Ishikawa (cell line): ENCODE results near the gene SOWAHB.

Experiments
- CEBPB ChIP-seq: IDR thresholded peaks from 2 replicates; pipeline ENCODE4 v1.6.1; 2012
- CREB1 ChIP-seq: IDR thresholded peaks from 2 replicates; pipeline ENCODE4 v1.6.1; 2012; ENCODE audit warnings: low read depth
- EGR1 ChIP-seq: IDR thresholded peaks from 2 replicates; pipeline ENCODE4 v1.6.1; 2012
- EP300 ChIP-seq: IDR thresholded peaks from 2 replicates; pipeline ENCODE4 v1.6.1; 2012; ENCODE audit warnings: borderline replicate concordance
- FOXM1 ChIP-seq: IDR thresholded peaks from 2 replicates; pipeline ENCODE4 v1.6.1; 2012; ENCODE audit warnings: low read depth, borderline replicate concordance
- RAD21 ChIP-seq: IDR thresholded peaks from 2 replicates; pipeline ENCODE4 v1.6.1; 2012; ENCODE audit warnings: low read depth
- TAF1 ChIP-seq: IDR thresholded peaks from 2 replicates; pipeline ENCODE4 v1.6.1; 2012; ENCODE audit warnings: low read depth, mild to moderate bottlenecking
- YY1 ChIP-seq: IDR thresholded peaks from 2 replicates; pipeline ENCODE4 v1.6.1; 2012; ENCODE audit warnings: low read depth
- ZBTB7A ChIP-seq: IDR thresholded peaks from 2 replicates; pipeline ENCODE4 v1.6.1; 2012; ENCODE audit warnings: low read depth
- TF ChIP-seq, protein P1 (sequence below): IDR thresholded peaks from 2 replicates; pipeline ENCODE4 v1.6.1; 2012; ENCODE audit warnings: low read depth, mild to moderate bottlenecking
- TF ChIP-seq, protein P2 (sequence below): IDR thresholded peaks from 2 replicates; pipeline ENCODE4 v1.6.1; 2012
- TF ChIP-seq, protein P3 (sequence below): IDR thresholded peaks from 2 replicates; pipeline ENCODE4 v1.6.1; 2012

DNA sequence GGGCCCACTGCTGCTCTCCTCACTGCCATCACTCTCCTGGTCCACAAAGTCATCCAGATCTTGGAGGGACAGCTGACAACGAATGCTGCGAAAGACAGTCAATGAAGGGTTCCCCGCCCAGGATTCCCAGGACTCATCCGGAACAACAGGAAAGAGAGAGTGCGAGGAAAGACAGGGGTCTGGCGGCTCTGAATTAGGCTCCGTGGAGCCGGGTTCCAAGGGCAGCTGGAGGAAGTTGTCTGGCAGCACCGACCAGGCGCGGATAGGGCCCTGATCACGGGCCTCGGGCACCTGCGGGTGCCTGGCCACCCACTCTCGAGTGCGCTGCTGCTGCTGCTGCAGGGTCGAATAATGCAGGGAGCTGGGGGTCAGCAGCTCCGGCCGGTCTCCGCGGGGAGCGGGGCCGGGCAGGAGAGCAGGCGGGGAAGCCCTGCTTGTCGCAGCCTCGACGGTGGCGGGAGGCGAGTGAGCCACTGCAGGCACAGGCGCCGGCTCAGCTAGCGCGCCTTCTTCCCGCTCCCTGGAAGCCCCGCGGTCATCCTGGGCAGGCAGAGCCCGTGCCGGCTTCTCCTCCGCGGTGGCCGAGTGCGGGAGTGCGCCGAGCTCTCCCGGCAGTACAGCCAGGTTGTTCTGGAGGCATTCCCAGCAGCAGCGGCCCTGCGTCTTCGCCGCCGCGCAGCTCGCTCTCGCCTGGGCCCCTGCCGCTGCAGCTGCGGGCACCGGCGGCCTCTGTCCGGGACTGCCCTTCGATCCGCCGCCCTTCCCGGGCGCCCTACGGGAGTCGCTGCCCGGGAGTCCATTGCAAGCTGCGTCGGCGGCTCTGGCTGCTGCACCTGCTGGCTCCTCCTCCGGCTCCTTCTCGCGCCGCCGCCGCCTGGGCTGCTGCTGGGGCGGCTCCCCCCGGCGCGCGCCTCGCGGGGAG is 1.1 kb downstream of the SOWAHB start:
- TF ChIP-seq EP300 (no peak), CEBPB (no peak), RAD21 (no peak), EGR1 (no peak), TAF1 (peak; percentile 46; the same call in 1 of the 2 replicates), FOXM1 (no peak), CREB1 (peak; percentile 11; the same call in 1 of the 2 replicates), YY1 (peak; percentile 14; the same call in 1 of the 2 replicates), ZBTB7A (0 out of 2 replicates have a peak, but pooled peaks have one; percentile 5)
- TF ChIP-seq, protein P1, sequence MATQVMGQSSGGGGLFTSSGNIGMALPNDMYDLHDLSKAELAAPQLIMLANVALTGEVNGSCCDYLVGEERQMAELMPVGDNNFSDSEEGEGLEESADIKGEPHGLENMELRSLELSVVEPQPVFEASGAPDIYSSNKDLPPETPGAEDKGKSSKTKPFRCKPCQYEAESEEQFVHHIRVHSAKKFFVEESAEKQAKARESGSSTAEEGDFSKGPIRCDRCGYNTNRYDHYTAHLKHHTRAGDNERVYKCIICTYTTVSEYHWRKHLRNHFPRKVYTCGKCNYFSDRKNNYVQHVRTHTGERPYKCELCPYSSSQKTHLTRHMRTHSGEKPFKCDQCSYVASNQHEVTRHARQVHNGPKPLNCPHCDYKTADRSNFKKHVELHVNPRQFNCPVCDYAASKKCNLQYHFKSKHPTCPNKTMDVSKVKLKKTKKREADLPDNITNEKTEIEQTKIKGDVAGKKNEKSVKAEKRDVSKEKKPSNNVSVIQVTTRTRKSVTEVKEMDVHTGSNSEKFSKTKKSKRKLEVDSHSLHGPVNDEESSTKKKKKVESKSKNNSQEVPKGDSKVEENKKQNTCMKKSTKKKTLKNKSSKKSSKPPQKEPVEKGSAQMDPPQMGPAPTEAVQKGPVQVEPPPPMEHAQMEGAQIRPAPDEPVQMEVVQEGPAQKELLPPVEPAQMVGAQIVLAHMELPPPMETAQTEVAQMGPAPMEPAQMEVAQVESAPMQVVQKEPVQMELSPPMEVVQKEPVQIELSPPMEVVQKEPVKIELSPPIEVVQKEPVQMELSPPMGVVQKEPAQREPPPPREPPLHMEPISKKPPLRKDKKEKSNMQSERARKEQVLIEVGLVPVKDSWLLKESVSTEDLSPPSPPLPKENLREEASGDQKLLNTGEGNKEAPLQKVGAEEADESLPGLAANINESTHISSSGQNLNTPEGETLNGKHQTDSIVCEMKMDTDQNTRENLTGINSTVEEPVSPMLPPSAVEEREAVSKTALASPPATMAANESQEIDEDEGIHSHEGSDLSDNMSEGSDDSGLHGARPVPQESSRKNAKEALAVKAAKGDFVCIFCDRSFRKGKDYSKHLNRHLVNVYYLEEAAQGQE, result 0 out of 2 replicates have a peak, but pooled peaks have one; percentile 20
- TF ChIP-seq, protein P2, sequence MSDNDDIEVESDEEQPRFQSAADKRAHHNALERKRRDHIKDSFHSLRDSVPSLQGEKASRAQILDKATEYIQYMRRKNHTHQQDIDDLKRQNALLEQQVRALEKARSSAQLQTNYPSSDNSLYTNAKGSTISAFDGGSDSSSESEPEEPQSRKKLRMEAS, result peak; percentile 42; the same call in 1 of the 2 replicates
- TF ChIP-seq, protein P3, sequence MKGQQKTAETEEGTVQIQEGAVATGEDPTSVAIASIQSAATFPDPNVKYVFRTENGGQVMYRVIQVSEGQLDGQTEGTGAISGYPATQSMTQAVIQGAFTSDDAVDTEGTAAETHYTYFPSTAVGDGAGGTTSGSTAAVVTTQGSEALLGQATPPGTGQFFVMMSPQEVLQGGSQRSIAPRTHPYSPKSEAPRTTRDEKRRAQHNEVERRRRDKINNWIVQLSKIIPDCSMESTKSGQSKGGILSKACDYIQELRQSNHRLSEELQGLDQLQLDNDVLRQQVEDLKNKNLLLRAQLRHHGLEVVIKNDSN, result no peak
